GM19324 (cell line): Measurements from ENCODE around the gene TNIK.
"Not testable (repeated sequence)": the region's sequence is repeated elsewhere in the genome, so short reads cannot be mapped to it uniquely, and the experiment has no call there.

Experiments
- ATAC-seq: cut with Tn5 transposase; IDR thresholded peaks from one replicate; pipeline ENCODE4 v1.9.1; 2021; ENCODE audit warnings: mild to moderate bottlenecking, moderate library complexity; ENCODE audit not compliant: unreplicated experiment, low FRiP score

TNIK gene

DNA sequence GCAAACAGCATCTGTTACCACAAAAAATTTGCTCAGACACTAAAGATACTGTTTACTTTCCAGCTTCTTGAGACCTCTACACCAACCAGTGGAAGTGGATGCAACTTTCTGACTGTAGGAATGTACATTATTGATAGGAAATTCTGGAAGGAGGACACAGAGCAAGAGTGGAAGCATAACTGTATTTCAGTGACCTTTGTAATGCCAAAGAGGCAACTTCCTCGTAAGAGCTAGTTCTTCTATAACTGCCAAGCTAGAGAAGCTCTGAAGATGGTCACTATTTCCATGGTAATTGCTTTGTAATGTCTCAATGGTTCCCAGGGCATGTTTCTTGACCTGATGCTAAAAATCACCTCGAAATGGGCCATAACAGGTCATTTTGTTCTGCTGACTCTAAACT lies 337.3 kb downstream of the TNIK start:
- ATAC-seq = no peak

DNA sequence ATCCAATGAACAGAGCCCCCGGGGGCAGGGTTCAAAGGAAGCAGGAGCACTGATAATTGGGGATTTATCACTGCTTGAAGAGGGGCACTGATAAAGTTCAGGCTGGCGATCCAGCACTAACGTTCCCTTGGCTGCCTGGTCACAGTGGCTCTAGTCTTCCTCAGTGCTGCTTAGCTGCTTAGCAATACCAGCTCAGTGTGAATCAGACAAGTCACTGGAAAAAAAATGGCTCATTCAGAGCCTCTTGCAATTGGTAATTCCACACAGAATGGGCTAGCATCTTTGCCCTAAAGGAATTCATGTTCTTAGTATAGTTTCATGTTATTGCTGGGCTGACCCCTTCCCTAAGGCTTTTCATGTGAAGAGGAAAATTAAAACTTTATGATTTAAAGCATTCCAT lies 338.0 kb downstream of the TNIK start:
- ATAC-seq = no peak

DNA sequence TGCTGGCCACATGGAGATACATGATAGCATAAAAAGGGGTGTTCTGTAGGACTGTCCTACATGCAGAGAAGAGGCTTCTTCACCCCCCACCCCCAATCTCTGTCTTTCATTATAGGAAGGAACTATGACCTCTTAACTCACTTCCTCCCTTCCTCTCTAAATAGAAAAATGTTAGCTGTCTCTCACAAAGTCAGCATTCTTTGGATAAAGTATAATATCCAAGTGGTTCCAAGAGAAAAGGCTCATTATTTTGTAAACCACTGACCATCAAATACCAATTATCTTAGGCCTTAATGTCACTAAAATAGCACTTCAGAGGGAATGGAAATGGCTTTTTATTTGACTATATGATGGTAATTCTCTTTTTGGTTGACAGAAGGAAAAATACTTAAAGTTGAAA lies 338.4 kb downstream of the TNIK start:
- no peak for ATAC-seq

DNA sequence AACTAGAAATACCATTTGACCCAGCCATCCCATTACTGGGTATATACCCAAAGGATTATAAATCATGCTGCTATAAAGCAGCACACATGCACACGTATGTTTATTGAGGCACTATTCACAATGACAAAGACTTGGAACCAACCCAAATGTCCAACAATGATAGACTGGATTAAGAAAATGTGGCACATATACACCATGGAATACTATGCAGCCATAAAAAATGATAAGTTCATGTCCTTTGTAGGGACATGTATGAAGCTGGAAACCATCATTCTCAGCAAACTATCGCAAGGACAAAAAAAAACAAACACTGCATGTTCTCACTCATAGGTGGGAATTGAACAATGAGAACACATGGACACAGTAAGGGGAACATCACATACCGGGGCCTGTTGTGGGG lies 340.8 kb downstream of the TNIK start:
- not testable (repeated sequence) for ATAC-seq

DNA sequence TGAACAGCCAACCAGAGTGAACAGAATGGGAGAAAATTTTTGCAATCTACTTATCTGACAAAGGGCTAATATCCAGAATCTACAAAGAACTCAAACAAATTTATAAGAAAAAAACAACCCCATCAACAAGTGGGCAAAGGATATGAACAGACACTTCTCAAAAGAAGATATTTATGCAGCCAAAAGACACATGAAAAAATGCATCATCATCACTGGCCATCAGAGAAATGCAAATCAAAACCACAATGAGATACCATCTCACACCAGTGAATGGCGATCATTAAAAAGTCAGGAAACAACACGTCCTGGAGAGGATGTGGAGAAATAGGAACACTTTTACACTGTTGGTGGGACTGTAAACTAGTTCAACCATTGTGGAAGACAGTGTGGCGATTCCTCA lies 341.2 kb downstream of the TNIK start:
- ATAC-seq = not testable (repeated sequence)

DNA sequence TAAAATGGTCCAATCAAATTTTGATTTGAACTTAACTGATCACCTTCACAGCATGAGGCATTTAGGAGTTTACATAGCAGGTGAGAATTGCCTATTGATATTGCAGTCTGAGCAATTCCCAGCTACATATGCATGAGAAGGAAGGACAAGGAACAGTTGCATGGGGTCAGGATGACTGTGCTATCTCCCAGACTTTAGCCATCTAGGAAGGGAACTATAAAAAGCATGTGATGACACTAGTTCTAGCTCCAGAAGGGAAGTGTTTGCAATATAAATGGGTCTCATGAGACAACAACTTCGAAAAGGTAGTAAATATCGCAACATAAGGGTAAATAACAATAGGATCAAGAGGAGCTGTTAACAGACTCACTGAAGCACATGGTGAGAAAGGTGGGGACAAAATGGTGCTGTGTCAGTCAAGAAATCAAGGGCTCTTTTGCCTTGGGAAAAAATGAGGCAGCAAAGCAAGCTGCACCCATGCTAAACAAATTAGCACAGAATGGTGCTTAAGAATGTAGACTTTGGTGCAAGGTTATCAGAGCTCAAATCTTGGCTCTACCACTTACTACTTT lies 343.3 kb downstream of the TNIK start:
- no peak for ATAC-seq

DNA sequence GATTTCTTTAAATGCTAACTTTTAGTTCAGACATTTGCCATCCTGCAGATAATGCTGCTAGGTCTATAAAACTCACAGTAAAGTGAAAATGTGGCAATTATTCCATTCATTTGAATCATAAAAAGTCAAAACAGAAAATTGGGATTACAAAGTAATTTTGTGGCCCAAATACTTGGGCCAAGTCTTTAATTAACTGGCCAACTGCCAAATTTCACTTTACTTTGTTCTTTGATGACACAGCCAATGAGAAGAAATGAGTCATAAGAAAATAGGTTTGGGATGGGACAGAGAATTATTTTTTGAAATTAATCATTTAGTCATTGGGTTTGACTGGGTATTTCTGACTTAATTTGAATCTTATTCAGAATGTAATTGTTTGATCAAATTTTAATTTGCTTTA lies 343.8 kb downstream of the TNIK start:
- ATAC-seq = no peak

DNA sequence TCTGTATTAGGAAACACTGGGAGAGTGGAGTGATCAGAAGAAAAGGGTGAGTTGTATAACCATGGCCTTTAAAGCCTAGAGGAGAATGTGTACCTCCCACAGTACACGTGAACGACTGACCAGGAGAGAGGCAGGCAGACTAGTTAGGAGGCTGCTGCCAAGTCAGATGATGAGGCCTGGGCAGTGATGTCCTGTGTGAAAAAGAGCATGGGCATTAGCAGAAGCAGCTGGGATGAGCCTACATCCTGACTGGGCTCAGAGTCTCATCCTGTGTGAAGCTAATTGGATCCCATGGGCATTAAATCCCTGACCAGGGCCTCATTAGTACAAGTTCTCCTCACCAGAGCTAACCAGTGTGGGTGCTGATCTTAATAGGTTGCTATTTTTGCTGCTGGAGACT lies 344.5 kb downstream of the TNIK start:
- no peak for ATAC-seq

DNA sequence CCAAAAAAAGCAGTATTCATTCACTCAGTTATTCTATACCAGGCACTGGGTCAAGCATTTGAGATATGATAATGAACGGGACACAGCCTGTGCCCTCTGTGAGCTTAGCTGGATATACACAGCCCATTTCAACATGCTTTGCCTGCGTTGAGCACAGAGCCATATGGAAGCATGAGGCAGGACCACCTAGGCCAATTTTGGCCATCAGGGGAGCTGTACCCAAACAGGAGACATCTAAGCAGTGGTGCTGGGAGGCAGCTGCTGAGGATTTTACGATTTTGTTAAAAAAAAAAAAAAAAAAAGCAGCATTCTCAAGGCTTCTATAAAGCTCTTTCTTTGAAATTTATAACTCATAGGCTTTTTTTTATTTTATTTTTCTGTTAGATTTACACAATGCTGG lies 346.5 kb downstream of the TNIK start:
- no peak for ATAC-seq

DNA sequence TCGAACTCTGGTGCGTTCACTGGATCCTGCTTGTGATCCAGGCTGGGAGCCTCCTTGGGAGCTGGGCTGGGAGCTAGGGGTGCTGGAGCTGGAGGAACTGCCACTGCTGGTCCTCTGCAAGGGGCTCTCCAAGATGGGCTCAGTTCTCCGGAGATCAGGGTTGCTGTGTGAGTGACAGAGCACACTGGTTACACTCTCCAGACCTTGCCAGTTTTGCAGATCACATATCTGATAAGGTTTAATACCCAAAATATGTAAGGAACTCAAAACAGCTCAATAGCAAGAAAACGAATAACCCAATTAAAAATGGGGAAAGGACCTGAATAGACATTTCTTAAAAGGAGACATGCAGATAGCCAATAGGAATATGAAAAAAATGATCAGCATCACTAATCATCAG lies 349.5 kb downstream of the TNIK start:
- no peak for ATAC-seq

DNA sequence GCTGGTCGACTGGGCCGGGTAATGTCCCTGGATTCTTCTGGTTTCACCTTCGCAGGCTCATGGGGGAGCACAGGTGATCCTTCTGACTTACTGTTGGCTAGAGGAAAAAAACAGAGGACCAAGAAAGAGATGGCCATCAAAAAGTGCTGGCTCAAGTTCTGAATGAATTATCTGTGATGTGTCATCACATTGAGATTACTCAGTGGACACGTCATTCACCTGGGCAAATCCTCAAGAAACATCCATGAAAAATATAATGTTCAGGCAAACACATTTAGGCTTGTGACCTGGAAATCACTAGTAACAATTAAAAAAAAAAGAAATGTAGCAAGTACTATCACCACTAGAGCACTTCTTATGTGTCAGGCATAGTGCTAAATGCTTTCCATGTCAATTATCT lies 352.1 kb downstream of the TNIK start:
- ATAC-seq = no peak

DNA sequence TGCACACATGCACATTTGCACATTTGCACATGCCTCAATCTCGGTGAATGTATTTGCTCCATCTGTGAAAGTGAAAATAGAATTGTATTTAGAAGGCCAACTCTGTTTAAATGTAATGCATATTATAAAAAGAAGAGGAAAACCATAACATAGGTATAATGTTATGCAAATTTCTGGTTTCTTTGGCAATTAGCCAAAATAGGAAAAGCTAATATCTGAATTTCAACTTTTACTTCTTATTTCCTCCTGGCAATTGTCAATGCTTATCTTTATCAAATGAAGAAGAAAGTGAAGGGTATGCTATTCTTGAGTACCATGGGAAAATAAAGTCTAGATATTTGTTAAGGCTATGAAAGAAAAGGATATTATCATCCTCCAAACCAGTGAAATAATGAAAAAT lies 357.0 kb downstream of the TNIK start:
- ATAC-seq = no peak

DNA sequence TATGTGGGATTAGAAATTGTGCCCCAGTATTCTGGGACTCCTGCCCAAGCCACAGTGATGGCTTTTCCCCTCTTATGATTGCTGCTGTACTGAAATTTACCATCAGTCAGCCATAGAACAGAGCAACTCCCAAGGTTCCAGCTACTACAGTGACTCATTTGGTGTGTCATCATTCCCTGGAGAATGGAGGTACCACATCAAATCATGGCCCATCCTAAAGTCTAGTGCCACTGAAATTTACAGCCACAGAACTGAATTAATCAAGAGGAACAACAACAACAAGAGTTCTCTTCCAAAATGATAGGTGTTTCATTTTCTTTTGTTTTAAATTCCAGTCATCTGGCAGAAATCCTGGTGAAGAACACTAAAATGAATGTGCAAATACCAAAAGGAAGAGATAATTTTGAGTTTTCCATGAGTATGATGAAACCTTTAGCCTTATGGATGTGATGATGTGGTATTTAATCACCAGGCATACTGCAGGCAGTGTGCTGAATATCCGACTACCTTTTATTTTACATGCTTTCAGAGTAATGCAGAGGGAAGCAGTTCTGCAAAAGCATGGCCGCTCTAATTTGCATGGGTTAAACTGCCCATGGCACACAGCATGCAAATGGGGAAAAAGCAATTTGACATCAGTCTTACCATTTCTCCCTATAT lies 358.1 kb downstream of the TNIK start:
- ATAC-seq = no peak

DNA sequence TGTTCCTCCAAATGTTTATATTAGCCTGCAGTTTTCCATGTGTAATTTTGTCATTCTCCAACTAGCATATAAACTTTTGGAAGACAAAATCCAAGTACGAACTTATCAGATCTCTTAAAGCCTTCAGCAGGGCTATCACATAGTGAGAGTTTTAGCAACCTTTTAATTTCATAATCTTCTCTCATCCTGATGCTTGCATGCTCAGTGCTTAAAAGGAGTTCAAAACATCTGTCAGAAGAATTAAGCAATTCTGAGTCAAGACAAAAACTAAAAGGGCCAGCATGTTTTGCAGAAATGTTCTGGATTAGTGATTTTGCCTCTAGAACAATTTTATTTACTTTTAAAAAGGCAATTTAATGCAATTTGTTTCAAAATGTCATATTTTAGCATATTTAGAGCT lies 360.3 kb downstream of the TNIK start:
- ATAC-seq = no peak

DNA sequence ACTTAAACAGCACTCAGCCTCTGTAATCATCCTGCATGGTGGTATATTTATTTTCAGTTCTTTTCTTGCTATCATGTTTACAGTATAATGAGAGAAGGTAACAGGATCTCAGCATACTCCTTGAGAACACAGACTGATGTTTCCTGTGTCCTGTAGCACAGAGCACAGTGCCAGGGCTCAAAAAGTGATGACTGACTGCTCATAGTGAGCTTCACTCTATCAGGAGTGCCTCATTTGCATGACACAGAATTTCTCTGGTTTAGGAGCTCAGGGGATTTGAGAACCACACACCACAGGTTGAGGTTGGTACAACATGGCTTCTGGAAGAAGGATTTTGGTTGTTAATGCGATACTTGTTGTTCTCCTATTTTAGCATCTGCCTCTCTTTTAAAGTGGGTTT lies 365.1 kb downstream of the TNIK start:
- peak; percentile 66 for ATAC-seq

DNA sequence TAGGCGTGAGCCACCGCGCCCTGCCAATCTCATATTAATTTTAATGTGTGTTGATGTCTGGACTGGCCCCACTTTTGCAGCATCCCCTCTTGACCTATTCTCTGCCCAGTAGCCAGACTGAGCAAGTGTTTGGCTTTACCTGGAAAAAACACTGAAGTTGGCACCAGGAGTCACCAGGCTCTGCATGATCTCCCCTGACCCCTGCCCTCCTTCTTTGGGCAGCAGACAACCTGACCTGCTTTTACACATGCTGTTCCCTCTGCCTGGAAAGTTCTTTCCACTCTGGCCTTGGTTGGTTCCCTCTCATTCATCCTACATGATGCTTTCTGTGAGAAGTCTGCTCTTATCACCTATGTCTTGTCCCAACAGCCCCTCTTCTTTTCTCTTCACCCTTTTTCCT lies 365.8 kb downstream of the TNIK start:
- no peak for ATAC-seq

DNA sequence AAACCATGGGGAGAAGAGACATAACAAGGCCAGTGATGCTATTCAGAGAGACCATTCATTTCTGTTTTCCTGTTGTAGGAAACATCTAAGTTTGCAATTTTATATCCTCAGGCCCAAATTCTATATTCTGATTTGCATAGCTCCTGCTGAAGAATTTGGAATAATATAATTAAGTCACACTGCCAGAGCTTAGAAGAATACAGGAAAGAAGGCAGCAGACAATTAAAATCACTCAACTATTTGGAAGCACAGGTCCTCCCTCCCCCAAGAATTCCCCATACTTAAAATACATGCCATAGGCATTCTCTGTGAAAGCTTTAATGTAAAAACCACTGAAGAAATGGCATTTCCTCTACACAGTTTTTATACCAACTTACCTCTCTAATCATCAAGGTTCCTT lies 366.7 kb downstream of the TNIK start:
- ATAC-seq = no peak

DNA sequence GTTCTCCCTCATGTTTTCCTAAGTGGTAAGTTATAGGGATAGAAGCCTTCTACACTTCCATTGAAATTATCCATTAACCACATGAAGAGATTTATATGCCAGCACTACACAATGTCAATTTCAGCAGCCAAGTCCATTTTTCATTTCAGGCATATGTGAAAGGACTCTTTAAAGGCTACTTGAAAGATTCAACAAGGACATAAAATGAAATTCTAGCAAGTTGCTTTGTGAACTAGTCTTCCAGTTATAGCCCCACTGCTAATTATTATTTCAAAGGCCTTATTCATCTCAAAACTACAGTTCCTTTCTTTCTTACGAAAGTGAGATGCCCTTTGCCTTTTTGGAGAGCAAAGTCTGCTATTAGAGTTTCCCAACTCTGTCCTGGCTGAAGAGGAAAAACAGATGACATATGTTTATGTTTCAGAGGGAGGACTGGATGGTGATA lies 367.7 kb downstream of the TNIK start:
- ATAC-seq = no peak

DNA sequence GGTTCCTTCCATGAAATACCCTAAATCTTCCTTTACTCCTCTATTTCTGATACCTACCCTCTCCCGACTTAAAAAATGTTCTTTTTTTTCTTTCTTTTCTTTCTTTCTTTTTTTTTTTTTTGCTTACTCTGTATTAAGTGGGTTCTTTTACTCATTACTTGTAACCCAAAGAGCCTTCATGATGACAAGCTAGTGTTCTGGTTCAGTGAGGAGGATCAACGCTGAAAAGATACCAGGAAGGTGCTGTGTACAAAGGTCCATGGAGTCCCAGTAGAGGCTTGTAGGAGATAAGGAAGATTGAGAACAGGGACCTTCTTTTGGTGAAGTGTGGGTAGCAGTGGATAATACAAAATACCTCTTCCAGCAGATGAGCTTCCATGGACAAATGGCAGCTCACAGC lies 369.9 kb downstream of the TNIK start:
- ATAC-seq = no peak

DNA sequence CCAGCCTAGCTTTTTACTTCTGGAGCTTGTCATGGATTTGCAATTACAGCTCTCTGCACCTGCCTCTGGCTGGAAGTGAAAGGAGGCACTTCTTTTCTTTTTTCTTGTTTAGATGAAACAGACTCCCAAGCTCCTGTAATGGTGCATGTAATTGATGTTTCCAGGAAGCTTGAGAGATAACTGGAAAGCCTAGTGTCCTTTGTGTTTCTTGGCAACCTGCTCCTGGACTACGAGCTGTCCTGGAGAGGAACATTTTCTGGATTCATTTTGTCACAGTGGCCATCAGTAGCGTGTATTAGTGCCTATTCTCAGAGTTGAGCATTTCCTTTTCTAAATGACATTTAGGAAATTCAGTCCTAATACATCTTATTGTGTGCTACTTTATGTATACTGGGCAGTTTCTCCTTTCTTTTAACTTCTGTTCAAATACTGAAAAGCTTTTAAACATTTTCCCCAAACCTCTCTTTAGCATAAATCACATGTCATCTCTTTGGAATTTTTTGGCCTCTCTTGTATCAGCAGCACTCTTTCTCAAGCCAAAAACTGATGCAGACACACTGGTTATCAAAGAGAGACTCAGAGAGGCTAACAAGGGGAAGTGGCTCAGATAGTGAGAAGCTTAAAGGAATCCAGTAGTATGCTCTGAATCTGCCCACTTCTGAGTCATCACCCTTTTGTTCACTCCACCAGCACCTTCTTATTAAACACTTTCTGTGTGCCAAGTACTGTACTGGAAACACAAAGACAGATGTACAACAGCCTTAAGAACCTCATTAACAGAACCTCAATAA lies 371.0 kb downstream of the TNIK start:
- ATAC-seq = no peak

DNA sequence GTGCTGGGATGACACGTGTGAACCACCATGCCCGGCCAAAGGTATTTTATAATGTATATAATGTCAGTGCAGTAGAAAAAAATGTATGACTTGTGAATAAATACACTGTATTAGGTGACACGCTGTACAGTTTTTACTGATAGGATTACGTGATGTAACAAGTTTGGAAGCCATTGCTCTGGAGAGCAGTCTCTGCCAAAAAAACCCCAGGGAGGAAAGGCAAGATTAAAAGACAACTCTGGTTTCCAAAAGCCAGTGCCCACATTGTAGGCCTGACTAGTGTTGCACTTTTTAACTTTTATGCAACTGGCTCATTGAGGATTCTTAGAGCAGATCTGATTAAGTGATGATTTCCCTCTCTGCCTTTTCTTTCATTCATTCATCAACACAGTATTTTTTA lies 371.7 kb downstream of the TNIK start:
- ATAC-seq = no peak

DNA sequence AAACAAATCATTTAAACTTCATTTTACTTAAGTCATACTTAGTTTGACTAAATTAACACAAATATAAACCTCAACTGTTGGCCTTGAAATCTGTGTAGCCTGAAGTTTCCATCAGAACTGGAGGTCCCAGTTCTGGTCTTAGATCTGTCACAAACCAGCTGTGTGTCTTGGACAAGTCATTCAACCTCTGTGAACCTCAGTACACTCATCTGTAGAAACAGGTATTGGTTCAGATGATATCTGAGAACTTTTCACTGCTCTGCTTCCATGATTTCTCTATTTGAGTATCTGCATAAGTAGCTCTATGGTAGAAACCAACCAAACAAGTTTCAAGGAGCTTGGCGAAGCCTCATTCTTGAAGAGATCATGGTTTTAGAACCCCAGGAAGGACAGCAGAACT lies 373.3 kb downstream of the TNIK start:
- ATAC-seq = no peak
